Endothelial cell of umbilical vein (primary cell): ENCODE results near the gene PDCD1. TPM values are rescaled to one million over a fixed set of nuclear protein-coding genes. Genes with fewer than 3 reads are reported as not detected.
"Not testable (repeated sequence)": the region's sequence is repeated elsewhere in the genome, so short reads cannot be mapped to it uniquely, and the experiment has no call there.

Experiments used
- BruUV-seq: library from RNA; stranded (reverse); fragments of 400-500 nt; replicated peaks from 2 replicates; lab custom pipeline; 2021; lab: Mats Ljungman, UMichigan
- CTCF ChIA-PET: fragments of 300-600, 350-600 bp; sonication (Branson Sonifier 250); formaldehyde crosslinking; loops from one replicate; lab custom pipeline; 2021; ENCODE audit warnings: antibody characterized with exemption, inconsistent platforms; lab: Charles Lee
- POLR2A ChIA-PET: fragments of 300-600, 350-600 bp; sonication (Branson Sonifier 250); formaldehyde crosslinking; loops from one replicate; lab custom pipeline; 2021; ENCODE audit warnings: antibody characterized with exemption, inconsistent platforms; lab: Charles Lee
- DNase-seq: peaks from one replicate; pipeline ENCODE4 v3.0.0-alpha.2; 2011; ENCODE audit warnings: low read depth, low spot score
- FAIRE-seq: peaks from 2 replicates; lab custom pipeline; 2011; peaks lifted over from hg19 to GRCh38; lab: Jason Lieb, UNC
- H2AFZ ChIP-seq: 2 replicates; pipeline ENCODE4 v1.6.0; 2012; ENCODE audit warnings: low read depth, low read length, control low read depth, inconsistent platforms
- H3K27ac ChIP-seq: 2 replicates; pipeline ENCODE4 v1.5.1; 2011; ENCODE audit warnings: low read depth, mild to moderate bottlenecking, control low read depth, low read length, moderate library complexity; ENCODE audit not compliant: insufficient read depth
- H3K27me3 ChIP-seq, 2 experiments: 2 replicates each; pipeline versions ENCODE4 v1.6.0 to v1.6.1; 2011; ENCODE audit warnings: low read length in 2 of 2, mixed read lengths in 1 of 2; ENCODE audit not compliant: control insufficient read depth in 2 of 2, insufficient read depth in 2 of 2
- H3K36me3 ChIP-seq, 2 experiments: 2 replicates in 1 of 2; 3 replicates in 1 of 2; pipeline ENCODE4 v1.5.1; 2011; ENCODE audit warnings: low read length in 2 of 2, mild to moderate bottlenecking in 1 of 2, moderate library complexity in 1 of 2; ENCODE audit not compliant: control insufficient read depth in 2 of 2, insufficient read depth in 2 of 2; ENCODE audit errors: extremely low read depth in 1 of 2
- H3K4me1 ChIP-seq: 3 replicates; pipeline ENCODE4 v1.5.1; 2011; ENCODE audit warnings: mild to moderate bottlenecking, low read length; ENCODE audit not compliant: control insufficient read depth, insufficient read depth; ENCODE audit errors: extremely low read depth
- H3K4me2 ChIP-seq: 2 replicates; pipeline ENCODE4 v1.6.1; 2011; ENCODE audit warnings: low read length, control low read depth, mixed read lengths; ENCODE audit not compliant: insufficient read depth
- H3K4me3 ChIP-seq, 3 experiments: fragments of 200-600 bp in 1 of 3; sonication (generic), shearing (Covaris generic) in 1 of 3; replicated peaks in 1 of 3; 2 replicates each; pipeline ENCODE4 v1.5.1; 2011 to 2016; ENCODE audit warnings: control low read depth in 3 of 3, low read length in 3 of 3, mild to moderate bottlenecking in 2 of 3, inconsistent platforms in 1 of 3, low read depth in 1 of 3, moderate library complexity in 1 of 3; ENCODE audit not compliant: insufficient read depth in 1 of 3
- H3K79me2 ChIP-seq: 2 replicates; pipeline ENCODE4 v1.6.0; 2012; ENCODE audit warnings: low read length, inconsistent platforms; ENCODE audit not compliant: control insufficient read depth, insufficient read depth
- H3K9ac ChIP-seq: replicated peaks from 2 replicates; pipeline ENCODE3; 2011; ENCODE audit warnings: low read length, control low read depth; ENCODE audit not compliant: insufficient read depth; ENCODE audit errors: extremely low read depth
- H3K9me1 ChIP-seq: replicated peaks from 3 replicates; pipeline ENCODE4 v1.6.0; 2011; ENCODE audit warnings: mild to moderate bottlenecking, low read length; ENCODE audit not compliant: control insufficient read depth, insufficient read depth; ENCODE audit errors: extremely low read depth
- H3K9me3 ChIP-seq: replicated peaks from 2 replicates; pipeline ENCODE4 v1.5.1; 2012; ENCODE audit warnings: low read length, inconsistent platforms; ENCODE audit not compliant: control insufficient read depth, insufficient read depth
- H4K20me1 ChIP-seq: replicated peaks from 2 replicates; pipeline ENCODE3; 2011; ENCODE audit warnings: mild to moderate bottlenecking, low read length; ENCODE audit not compliant: control insufficient read depth, insufficient read depth; ENCODE audit errors: extremely low read depth
- CTCF ChIP-seq, 2 donors: IDR thresholded peaks; 1 replicate in 1 of 2; 2 replicates in 1 of 2; pipeline ENCODE4 v1.5.1; 2011; ENCODE audit warnings: low read length in 2 of 2, mild to moderate bottlenecking in 2 of 2, moderate library complexity in 2 of 2, control low read depth in 1 of 2, inconsistent platforms in 1 of 2, low read depth in 1 of 2; ENCODE audit not compliant: insufficient read depth in 1 of 2; ENCODE audit errors: extremely low read depth in 1 of 2
- FOS ChIP-seq: IDR thresholded peaks from 2 replicates; pipeline ENCODE4 v1.6.1; 2011; ENCODE audit warnings: mild to moderate bottlenecking, low read length, moderate library complexity, borderline replicate concordance; ENCODE audit not compliant: insufficient read depth
- GATA2 ChIP-seq: IDR thresholded peaks from 2 replicates; pipeline ENCODE4 v1.7.0; 2011; ENCODE audit warnings: low read depth, mild to moderate bottlenecking, moderate library complexity, mixed read lengths, low read length; ENCODE audit not compliant: insufficient read length, insufficient read depth
- JUN ChIP-seq: IDR thresholded peaks from 2 replicates; pipeline ENCODE4 v1.6.1; 2011; ENCODE audit warnings: borderline replicate concordance, low read depth; ENCODE audit not compliant: insufficient read length, insufficient read depth
- POLR2AphosphoS5 ChIP-seq: IDR thresholded peaks from 2 replicates; pipeline ENCODE4 v1.6.1; 2012; ENCODE audit warnings: low read depth, mild to moderate bottlenecking, control low read depth, low read length, moderate library complexity; ENCODE audit not compliant: insufficient read depth
- dilution Hi-C: fragments of 300-500 bp; cut with MboI; formaldehyde crosslinking; loops from one replicate; pipeline ENCODE4 v1.15.0; 2019; ENCODE audit warnings: low sequenced_read_pairs; ENCODE audit not compliant: extremely low pct_ligation_motif_present
- intact Hi-C: fragments of 100-400 bp; cut with micrococcal nuclease; formaldehyde crosslinking; loops from one replicate; pipeline ENCODE4 v1.10.0; 2022
- polyA plus RNA-seq, 4 experiments: library from polyadenylated mRNA; depleted of rRNA in 3 of 4; stranded (reverse) in 3 of 4; unstranded in 1 of 4; fragments of >200 nt; gene quantifications; 2 replicates each; pipeline versions ENCODE4 v1.2.1 to v1.2.3, GENCODE V29; 2011 to 2012; ENCODE audit warnings: missing spikeins in 1 of 4
- total RNA-seq: library from RNA; stranded (reverse); gene quantifications from 2 replicates; pipeline ENCODE4 v1.2.3, GENCODE V29; 2021

PDCD1 gene
- total and polyA plus RNA-seq, 2 donors (not counting 3 experiments of a cell fraction or from before 2014, with no cell fraction given), result not detected

- ChIA-PET CTCF (no interaction called here), POLR2A (no interaction called here)
- no peaks in the 10 kb centered on the region for H3K36me3 ChIP-seq
- no peak for DNase-seq
- H2AFZ ChIP-seq, result no peak overlapping the region
- no peaks in the 10 kb centered on the region for H3K9me1 ChIP-seq
- dilution Hi-C loops, result no loop called here
- no peak for FAIRE-seq
- TF ChIP-seq POLR2AphosphoS5 (no peak), GATA2 (no peak), FOS (no peak), CTCF (IDR thresholded peaks at IDR 0.05; ENCODE audit: extremely low read depth in 1 of 2, insufficient read depth in 1 of 2, low read depth in 1 of 2, low read length in 2 of 2) (no peak), JUN (no peak)
- no TSS peak for BruUV-seq
- no peaks in the 10 kb centered on the region for H3K79me2 ChIP-seq
- no peaks in the 10 kb centered on the region for H3K9me3 ChIP-seq
- H4K20me1 ChIP-seq, result no peaks in the 10 kb centered on the region
- peaks cover 0 to 2% of the 10 kb centered on the region in 2 experiments for H3K27me3 ChIP-seq
- no peak overlapping the region for H3K9ac ChIP-seq
- intact Hi-C loops, result no loop called here
- H3K4me2 ChIP-seq, result no peak overlapping the region
- H3K4me3 ChIP-seq, result no peak overlapping the region
- no peak overlapping the region for H3K27ac ChIP-seq
- no peaks in the 10 kb centered on the region for H3K4me1 ChIP-seq
Observed at GRCh38 chr2:241906826-241907570, 48.3 kb upstream of the PDCD1 start.

DNA sequence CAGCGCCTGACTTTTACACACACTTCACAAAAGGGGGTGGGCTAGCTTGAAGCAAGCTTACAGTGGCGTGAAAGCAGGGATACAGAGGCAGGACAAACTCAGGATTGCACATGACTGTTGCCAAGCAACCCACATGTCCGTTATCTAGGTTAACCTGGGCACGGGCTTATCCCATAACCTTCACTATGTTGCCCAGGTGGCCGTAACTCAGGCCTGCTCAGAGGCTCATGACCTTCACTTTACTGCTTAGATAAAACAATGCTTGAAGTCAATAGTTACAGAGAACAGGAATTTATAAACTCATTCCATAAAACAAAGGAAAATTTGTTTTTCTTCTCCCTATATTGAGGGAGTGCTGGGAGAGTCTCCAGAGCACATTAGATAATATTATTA lies 47.7 kb upstream of the PDCD1 start:
- H3K4me2 ChIP-seq, H3K9me3 ChIP-seq, H3K9ac ChIP-seq, FAIRE-seq, DNase-seq, H2AFZ ChIP-seq, H3K9me1 ChIP-seq, H3K36me3 ChIP-seq, BruUV-seq, dilution Hi-C loops, intact Hi-C loops, H3K27ac ChIP-seq, H3K4me1 ChIP-seq, POLR2A ChIA-PET, H4K20me1 ChIP-seq, CTCF ChIA-PET, H3K79me2 ChIP-seq, H3K4me3 ChIP-seq, H3K27me3 ChIP-seq: not testable (repeated sequence)
